ENCODE results near the gene CYBA.
"Not testable (repeated sequence)": the region's sequence is repeated elsewhere in the genome, so short reads cannot be mapped to it uniquely, and the experiment has no call there.

Gene CYBA

DNA sequence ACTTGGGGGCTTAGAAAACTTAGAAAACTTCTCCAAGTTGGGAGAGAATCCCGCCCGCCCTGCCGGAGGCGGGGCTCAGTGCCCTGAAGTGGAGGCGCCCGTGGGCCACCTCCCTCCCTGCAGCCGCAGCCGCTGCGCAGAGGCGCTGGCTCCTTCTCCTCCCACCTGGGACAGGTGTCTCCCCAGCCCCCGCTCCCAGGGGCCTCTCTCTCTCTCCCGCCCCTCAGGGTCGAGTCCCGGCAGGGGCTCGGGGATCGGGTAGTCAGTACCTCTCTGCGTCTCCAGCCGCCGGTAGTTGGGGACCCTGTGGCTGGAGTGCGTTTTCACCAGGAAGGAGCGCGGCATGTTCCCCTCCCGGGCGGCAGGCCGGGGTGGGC is 35.2 kb upstream of the CYBA start:
- peak; percentile 64 for DNase-seq

DNA sequence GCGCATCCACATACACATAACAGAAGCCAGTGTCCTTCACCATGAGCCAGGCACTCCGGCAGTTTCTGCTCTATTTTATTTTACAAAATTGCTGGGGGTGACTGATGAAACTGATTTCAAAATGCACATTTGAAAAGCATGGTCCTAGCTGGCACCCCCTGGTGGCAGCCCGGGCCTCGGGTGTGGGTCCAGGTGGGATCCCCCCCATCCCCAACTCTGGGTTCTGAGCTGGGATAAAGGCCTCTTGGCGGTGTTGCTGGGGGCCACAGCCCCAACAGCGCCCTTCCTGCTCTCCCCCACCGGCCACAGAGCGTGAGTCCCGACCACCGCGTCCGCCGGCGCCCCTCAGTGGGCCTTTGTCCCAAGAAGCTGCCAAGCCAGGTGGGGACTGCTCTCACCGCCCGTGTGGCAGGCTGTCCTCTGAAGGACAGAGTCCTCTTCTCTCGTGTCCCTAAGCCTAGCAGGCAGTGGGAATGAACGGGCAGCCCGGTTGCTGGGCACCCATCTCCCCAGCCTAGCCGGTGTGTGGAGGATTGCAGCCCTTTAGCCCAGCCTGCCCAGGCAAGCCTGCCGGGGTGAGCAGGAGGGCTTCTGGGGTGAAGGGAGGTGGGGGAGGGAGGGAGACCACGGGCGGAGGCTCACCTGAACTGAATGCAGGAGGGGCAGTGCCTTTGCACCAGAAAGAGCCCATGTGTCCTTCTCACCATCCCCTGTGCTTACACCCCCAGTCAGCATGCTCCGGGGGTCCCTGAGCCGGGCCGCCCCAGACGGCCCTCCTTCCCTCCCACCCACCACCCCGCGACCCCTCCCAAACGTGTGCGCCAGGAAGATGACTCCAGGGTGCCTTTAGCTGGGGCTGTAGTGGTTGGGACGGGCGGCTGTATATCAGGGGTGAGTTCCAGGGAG is 34.6 kb upstream of the CYBA start:
- no peak for DNase-seq

DNA sequence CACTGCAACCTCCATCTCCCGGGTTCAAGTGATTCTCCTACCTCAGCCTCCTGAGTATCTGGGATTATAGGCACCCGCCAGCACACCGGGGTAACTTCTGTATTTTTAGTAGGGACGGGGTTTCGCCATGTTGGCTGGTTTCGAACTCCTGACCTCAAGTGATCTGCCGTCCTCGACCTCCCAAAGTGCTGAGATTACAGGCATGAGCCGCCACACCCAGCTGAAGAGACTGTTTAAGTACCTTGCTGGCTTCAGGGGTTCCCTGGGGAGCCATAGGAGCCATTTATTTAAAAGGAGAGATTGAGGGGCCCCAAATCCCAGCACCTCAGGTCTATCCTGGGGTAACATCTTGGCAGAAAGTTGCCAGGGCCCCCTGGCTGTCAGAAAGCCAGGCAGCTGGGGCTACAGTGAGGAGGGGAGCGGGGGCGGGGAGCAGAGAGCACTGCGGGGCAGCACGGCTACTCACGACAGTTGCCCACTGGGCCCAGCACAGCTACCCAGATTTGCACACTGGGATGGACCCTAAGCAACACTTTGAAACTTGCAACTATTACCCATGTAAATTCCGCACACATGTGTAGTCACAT is 33.8 kb upstream of the CYBA start:
- DNase-seq: no peak

DNA sequence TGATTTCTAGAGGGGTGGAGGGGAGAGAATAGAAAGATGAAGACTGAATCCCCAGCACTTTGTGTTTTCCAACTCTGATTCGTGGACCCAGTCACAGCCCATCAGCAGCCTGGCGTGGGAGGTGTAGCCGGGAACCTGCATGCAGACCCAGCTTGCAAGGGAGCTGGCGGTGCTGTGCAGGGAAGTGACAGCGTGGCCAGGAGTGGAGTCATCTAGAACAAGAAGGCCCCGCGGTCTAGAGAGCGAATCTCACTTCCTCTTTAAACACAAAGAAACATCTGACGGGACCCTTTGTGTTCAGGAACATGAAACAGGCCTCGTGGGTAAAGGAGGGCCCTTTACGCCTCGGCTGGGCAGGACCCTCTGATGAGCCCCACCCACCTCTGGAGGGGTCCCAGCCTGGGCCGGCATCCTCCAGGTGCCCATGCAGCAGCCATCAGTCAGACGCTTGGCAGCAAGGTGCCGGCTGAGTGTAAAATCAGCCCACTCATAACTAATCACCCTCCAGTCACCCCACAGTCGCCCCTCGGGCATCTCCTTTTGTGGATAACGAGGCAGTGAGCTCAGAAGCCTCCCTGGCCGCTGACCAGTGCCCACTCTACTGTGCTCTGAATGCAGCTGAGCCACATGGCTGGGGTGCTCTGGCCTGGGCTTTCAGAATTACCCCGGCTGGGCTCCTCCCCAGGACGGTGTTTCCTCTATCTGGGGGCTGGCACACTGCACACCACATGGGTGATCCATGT is 31.0 kb upstream of the CYBA start:
- no peak for DNase-seq

DNA sequence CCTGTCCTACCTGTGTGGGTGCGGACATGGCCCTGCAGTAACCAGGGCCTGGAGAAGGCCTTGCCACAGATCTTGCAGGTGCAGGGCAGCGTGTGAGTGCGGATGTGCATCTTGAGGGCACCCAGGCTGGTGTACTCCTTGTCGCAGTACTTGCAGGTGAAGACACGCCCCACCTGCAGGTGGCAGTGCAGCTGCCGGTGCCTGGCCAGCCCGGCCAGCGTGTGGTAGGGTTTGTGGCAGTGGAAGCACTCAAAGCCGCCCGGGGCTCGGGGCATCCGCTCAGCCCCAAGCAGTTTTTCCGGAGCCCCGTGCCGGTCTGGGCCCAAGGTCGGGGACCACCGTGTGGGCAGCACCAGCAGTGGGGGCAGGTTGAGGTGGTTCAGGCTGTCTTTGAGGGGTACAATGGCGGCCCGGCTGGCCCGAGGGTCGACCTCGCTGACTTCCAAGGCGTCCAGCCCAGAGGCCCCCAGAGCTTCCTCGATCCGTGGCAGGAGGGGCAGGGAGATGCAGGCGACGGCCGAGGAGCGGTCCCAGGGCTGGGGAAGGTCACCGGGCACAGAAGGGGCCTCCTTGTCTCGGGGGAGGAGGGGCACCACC is 30.3 kb upstream of the CYBA start:
- DNase-seq: no peak

DNA sequence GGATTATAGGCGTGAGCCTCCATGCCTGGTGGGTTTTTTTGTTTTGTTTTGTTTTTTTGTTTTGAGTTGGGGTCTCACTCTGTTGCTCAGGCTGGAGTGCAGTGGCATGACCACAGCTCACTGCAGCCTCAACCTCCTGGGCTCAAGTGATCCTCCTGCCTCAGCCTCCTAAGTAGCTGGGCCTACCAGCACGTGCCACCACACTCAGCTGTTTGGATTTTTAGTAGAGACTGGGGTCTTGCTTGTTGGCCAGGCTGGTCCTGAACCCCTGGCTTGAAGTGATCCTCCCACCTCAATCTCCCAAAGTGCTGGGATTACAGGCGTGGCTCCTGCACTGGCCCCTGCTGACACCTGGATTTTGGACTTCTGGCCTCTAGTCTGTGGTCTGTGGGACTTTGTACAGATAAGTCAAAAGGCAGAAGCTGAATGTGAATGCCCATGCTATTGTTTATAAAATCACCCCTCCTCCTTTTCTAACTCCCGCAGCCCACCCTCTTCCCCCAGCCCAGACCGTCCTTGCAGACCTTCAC is 29.8 kb upstream of the CYBA start:
- DNase-seq: no peak

DNA sequence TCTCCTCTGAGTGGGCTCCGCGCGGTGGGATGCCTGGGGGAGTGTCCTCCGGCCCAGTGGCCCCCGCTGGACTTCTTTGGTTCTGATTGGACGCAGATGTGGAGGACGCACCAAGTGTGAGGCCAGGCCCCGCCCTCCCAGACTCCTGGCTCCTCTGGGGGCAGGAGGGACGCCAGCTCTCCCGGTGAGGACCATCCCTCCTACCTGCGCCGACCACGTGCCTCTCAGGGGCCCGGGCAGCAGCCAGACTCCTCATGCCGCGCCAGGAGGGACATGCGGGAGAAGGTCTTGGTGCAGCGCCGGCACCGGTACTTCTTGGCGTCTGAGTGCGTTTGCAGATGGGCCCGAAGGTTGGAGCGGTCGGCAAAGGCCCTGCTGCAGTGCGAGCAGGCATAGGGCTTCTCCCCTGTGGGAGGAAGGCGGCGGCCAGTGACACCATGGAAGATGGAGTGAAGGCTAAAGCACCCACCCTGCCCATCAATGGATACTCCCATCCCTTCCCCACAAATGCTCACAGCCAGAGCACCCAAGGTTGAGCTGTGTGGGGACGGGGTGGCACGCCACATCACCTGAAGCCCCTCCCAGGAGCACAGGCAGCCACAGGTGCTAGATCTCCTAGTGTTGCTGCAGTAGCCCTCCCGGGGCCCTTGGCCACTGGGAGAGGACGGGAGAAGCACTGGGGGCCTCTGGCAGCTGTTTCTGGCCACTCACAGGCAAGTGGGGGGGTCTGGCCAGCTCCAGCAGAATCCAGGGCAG is 27.5 kb upstream of the CYBA start:
- DNase-seq: no peak

DNA sequence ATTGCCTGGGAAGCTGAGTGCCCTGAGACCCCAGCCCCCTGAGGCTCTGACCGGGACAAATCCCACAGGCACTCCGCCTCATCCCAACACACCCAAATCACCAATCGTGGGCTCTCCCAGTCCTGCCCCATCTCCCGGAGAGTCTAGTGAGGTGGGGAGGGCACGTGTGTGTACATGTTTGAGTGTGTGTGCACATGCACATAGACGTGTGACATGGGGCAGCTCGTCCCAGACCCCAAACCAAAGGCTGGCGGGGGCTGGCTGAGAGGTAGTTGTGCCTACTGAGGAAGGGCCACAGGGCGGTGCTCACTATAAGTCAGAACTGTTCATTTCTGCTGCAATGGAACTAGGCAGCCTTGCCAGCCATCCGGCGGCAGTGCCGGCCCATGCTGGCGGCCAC is 26.9 kb upstream of the CYBA start:
- no peak for DNase-seq

DNA sequence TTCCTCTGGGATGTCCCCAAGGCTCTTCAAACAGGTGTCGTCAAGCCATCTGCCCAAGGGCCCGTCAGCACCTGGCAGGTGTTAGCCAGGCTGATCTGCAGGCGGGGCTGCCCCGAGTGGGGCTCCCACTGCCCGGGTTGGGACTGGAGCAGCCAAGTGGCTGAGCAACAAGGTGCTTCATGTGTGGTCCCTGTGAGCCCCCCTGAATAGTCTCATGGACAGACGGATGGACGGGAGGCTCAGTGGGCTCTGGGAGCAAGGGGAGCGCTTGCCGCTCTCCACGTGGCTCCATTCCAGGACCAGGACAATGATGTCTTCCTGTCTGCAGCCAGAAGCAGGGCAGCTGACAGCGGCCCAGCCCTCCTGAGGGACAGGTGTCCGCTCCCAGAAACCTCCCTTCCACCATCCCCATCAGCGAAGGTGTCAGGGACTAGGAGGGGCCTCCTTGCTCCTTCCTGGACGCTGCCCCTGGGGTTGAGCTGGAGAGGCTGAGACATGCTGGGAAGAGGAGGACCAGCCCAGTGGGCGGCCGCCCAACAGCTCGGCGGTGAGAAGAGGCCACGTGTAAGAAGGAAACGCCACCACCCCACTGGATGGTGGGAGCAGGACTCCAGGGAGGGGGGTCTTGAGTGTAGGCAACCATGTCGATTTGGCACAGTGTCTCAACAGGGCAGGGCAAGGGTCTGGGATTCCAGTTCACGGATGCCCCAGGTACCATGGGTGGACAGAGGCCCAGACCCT is 25.8 kb upstream of the CYBA start:
- DNase-seq: no peak

DNA sequence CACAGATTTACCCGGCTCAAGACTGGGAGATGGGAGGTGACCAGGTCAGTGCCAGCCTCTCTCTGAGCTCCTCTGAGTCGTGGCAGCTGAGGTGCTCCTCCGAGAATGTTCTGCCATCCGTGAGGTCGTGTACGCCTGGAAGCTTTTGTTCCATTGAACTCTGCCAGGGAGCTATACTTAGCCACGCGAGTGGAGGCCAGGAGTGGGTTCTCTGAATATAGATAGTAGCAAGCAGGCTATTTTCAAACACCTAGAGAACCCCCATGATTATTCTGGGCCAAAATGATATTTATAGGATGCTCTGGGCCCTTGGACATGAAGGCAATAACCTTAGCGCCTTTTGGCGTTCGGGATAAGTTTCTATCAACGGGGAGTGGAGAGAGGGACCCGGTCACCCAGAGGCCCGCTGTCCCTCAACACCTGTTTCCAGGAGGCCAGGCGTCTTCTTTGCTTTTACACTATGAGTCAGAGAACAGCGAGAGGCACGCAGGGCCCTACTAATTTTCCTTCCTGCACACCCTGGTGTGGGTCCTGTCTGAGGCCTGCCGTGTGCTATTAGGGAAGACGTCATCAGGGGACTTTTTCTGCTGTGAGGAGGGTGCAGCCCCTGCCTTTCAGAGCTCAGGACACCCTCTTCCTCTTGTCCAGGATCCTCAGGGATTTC is 23.0 kb upstream of the CYBA start:
- no peak for DNase-seq

DNA sequence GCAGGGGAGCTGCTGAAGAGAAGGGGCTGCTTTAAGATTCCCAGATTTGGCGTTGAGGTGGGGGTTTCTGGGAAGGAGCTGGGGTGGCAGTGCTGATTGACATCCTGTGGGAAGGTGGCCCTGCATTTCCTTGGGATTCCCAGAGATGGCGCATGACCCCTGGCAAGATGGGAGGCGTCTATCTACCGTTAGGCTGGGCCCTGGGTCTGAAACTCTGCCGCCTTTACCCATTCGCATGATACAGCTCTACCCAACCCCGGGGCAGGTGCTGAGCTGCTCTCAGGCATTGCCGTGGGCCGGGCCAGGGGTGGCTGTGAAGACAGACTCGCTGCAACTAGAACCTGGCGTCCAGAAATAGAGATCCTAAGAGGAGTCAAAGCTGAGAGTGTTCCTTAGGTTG is 21.9 kb upstream of the CYBA start:
- DNase-seq: no peak

DNA sequence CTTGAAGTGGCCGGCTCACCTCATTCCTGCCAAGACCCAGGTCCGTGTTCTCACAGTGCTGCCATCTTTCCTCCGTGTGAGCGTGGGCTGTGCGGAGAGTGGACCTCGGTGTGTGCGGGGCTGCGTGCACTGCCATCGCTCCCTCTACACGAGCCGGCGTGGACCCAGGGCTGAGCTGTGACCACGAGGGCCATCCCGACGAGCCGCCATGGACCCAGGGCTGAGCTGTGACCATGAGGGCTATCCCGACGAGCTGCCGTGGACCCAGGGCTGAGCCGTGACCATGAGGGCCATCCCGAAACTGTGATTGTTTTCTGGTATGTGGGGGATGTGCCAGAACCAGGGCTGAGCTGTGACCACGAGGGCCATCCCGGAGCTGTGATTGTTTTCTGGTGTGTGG is 21.0 kb upstream of the CYBA start:
- DNase-seq: no peak

DNA sequence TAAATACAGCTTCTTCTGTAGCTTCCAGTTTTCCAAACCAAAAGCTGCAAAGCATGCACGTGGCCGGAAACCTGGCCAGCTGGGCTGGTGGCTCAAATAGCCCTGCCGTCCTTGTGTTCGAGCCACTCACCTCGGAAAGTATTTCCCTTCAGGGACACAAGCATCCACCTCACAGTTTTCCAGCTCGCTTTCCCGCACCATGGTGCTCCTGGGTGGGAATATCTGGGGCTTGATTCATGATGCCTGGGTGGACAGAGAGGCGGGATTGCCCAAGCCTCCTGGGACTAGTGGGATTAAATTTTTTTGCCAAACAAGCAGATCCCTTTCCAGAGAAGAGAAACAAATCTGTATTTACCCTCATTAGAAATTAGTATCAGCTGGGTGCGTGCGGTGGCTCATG is 19.1 kb upstream of the CYBA start:
- no peak for DNase-seq

DNA sequence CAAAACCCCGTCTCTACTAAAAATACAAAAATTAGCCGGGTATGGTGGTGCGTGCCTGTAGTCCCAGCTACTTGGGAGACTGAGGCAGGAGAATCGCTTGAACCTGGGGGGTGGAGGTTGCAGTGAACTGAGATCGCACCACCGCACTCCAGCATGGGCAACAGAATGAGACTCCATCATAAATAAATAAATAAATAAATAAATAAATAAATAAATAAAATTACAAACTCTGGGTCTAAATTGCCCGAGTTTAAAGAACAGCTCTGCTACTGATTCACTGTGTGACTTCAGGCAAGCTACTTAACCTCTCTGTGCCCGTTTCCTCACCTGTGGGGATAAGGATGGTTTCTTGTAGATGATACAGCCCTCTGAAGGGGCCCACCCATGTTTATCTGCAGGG is 18.6 kb upstream of the CYBA start:
- not testable (repeated sequence) for DNase-seq

DNA sequence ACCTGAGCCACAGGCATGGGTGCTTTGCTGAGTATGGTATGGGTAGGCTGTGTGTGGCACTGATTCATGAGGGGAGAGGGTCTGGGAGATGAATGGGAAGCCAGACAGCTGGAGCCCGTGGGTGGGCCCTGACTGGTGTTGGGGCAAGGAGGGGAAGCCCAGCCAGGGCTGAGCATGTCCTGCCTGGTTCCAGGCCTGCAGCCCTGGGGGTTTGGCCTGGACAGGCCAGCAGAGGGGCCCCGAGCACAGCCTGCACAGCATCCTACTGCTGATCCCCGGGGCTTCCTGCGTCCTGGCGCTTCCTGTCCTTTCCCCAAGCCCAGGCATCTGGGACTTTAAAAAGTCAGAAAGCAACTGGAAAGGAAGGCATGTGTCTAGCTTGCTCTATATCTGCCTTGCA is 16.6 kb upstream of the CYBA start:
- DNase-seq: no peak

DNA sequence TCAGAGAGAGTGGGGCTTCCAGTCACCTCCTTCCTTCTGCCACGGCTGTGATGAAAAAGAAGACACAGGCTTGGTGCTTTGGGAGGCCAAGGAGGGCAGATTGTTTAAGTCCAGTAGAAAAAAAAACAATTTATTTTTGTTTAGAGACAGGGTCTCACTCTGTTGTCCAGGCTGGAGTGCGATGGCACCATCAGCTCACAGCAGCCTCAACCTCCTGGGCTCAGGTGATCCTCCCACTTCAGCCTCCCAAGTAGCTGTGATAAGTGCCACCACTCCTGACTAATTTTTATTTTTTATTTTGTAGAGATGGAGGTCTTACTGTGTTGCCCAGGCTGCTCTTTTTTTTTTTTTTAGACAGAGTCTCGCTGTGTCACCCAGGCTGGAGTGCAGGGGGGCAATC is 14.7 kb upstream of the CYBA start:
- DNase-seq: no peak

DNA sequence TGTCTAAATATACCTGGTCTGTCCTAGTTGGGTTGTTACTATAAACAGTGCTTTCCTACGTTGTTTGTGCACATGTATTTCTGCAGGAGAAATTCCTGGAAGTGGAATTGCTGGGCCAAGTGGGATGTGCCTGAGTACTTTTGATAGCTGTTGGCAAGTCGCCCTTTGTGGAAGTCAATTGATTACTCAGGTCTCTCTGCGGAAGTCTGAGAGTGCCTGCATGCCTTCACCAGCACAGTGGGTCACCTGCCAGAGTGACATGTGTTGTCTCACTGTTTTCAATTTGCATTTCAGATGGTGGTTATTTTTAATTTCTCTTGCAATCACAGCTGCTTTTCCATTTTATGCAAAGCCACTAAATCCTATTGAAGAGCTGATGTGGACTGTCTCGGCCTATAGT is 14.3 kb upstream of the CYBA start:
- no peak for DNase-seq

DNA sequence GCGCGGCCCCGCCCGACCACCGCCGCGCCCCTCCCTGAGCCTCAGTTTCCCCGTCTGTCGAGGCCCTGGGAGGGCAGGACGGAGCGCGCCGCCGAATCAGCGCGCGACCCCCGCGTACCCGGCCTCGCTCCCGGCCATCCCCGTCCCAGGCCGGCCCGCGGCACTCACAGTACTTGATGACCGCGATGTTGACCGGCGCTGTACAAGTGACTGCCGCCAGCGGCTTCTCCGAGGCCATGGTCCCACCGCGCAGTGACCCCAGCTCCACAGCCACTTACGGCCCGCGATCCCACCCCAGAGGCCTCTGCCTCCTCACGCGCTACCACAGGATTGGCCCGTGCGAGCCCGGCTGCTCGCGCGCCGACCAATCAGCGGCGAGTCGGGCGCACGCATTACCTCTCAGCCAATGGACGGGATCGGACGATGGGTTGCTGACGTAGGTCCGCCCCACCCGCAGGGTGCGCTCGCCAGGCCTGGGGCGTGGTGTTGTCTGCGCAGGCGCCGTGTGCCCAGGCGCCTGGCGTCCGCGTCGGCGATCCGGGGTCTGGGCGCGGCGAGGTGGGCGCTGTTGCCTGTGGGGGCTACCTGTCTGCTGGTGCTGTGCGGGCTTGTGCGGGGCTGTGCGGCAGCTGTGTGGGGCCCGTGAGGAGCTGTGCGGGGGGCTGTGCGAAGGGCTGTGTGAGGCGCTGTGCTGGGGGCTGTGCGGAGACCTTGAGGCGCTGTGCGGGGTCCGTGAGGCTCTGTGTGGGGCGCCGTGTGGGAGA is 12.2 kb upstream of the CYBA start, which contains the start of gene MVD:
Gene MVD, minus strand, starts transcription at position 249 of the 764 bp plus-strand sequence. Its CDS starts 11 bp downstream, at position 238.
- peak; percentile 93 for DNase-seq

DNA sequence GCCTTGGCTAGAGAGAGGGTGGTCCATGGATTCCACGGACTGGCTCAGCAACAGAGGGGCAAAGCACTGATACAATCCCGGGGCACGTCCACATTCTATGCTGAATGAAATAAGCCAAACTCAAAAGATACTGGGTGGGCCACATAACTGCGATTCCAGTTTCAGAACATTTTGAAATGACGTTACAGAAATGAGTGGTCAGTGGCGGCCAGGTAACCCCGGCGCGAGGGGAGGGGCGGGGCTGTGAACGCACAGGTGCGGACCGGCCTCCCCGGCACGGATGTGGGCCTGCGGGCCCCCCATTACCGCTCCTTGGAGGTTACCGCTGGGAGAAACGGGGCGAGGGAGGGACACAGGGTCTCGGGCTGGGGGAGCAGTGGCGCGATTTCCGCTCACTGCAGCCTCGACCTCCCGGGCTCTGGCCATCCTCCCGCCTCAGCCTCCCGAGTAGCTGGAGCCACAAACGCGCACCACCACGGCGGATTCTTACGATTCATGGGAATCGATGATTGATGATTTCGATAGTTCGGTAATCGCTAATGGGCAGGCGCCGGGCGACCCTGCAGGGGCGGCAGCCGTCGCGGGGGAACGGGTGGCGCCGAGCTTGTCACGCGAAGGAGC is 11.5 kb upstream of the CYBA start:
- DNase-seq: no peak

DNA sequence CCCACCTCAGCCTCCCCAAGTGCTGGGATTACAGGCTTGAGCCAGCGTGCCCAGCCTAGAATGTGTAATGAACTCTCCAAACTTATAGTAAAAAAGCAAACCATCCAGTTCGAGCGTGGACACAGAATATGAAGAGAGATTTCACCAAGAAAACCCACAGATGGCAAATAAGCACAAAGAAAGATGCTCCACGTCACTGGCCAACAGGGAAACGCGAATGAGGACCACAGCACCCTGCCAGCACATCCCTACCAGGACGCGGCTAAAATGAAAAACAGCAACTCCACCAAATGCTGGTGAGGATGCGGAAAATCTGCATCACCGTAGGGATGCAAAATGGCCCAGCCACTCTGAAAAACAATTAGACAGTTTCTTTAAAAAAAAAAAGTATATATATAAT is 10.6 kb upstream of the CYBA start:
- no peak for DNase-seq

Data from NCI-H345 (cell line).